Activated CD4-positive, alpha-beta T cell treated with anti-CD3 and anti-CD28 coated beads, Interleukin-2, amount 10 ng/mL, durations not matched to agents 7 days and 5 days (primary cell): ENCODE results near the gene MOSPD2. TPM values are rescaled to one million over a fixed set of nuclear protein-coding genes. Genes with fewer than 3 reads are reported as not detected.

ENCODE experiments used
- CTCF ChIA-PET: fragments of 350-600 bp; sonication (Branson Sonifier 250); formaldehyde crosslinking; loops from one replicate; lab custom pipeline; 2021; ENCODE audit warnings: antibody characterized with exemption; lab: Charles Lee
- POLR2A ChIA-PET: fragments of 350-600 bp; sonication (Branson Sonifier 250); formaldehyde crosslinking; loops from one replicate; lab custom pipeline; 2021; ENCODE audit warnings: antibody characterized with exemption; lab: Charles Lee
- DNase-seq: peaks from one replicate; pipeline ENCODE4 v3.0.0-alpha.2; 2020
- H3K27ac Mint-ChIP-seq: one replicate; pipeline ENCODE4 v1.8.0; 2021; ENCODE audit warnings: mild to moderate bottlenecking, moderate library complexity, mixed read lengths
- H3K27me3 Mint-ChIP-seq: one replicate; pipeline ENCODE4 v1.8.0; 2021; ENCODE audit warnings: mixed read lengths
- H3K36me3 Mint-ChIP-seq: one replicate; pipeline ENCODE4 v1.8.0; 2021; ENCODE audit warnings: low read depth, mixed read lengths
- H3K4me1 Mint-ChIP-seq: one replicate; pipeline ENCODE4 v1.8.0; 2021; ENCODE audit warnings: mixed read lengths
- H3K4me3 Mint-ChIP-seq: one replicate; pipeline ENCODE4 v1.8.0; 2021; ENCODE audit warnings: mild to moderate bottlenecking, moderate library complexity, mixed read lengths
- H3K9me3 Mint-ChIP-seq: one replicate; pipeline ENCODE4 v1.8.0; 2021; ENCODE audit warnings: mixed read lengths
- total RNA-seq, 2 experiments: library from RNA; stranded (reverse); gene quantifications; one replicate each; pipeline ENCODE4 v1.2.3, GENCODE V29; 2021

MOSPD2 gene
- total RNA-seq = 10 to 100 TPM; 14.6 to 16.5 TPM

DNA sequence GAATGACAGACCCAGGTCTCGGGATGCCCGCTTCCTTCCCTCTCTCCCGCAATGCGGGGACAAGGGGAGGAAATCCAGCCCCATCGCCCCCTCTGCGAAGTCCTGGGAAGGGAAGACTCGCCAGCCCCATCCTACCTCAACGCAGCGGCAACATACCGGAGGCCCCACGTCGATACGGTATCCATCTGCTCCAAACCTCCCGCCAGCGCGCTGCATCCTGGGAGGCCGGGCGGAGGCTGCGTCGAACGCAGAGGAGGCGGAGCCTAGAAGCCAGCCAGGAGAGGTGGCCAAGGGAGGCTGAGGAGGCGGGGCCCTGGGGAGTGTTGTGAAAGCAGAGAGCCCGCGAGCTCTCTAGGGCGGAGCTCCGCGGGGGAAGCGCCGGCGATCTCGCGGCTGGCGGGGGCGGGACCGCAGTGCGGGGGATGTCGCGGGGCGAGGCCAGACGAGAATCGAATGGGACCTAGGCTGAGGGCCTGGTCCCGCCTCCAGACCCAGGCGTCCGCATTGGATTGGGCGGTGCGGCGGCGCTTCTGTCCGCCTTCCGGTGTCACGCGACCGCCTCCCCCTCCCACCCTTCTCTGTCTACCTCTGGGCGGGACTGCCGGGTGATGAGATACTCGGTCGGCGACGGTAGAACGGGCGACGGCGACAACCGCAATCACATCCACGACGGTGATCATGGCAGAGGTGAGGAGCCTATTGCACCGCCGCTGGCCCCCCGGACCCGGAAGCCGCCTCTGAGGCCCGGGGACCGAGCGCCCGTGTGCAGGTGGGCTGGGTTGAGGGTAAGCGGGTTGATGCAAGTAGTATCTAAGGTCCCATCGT, at the start of gene MOSPD2, which contains the start of gene FANCB:
Gene MOSPD2, plus strand, starts transcription at position 571 of the 825 bp plus-strand sequence. Its CDS starts 108 bp downstream, at position 679.
Gene FANCB, minus strand, starts transcription at position 219 of the 825 bp plus-strand sequence. CDS start 7,559 bp downstream, outside the sequence.
- POLR2A ChIA-PET = no interaction called here
- DNase-seq = peak; percentile 94
- CTCF ChIA-PET = no interaction called here
- Mint-ChIP-seq H3K36me3 (peaks cover 15% of the 10 kb centered on the region), H3K9me3 (no peaks in the 10 kb centered on the region), H3K27ac (peak within 1 kb of the TSS; percentile 92), H3K4me3 (peak within 1 kb of the TSS; percentile 81), H3K27me3 (no peaks in the 10 kb centered on the region), H3K4me1 (peaks cover 32% of the 10 kb centered on the region)

GRCh38 chrX:14825851-14826250, 47.4 kb upstream of the MOSPD2 start:
- ChIA-PET POLR2A (no interaction called here), CTCF (no interaction called here)
- no peaks in the 10 kb centered on the region for H3K4me1 Mint-ChIP-seq
- H3K27me3 Mint-ChIP-seq = no peaks in the 10 kb centered on the region
- H3K4me3 Mint-ChIP-seq = no peak overlapping the region
- DNase-seq = no peak
- no peaks in the 10 kb centered on the region for H3K36me3 Mint-ChIP-seq
- H3K27ac Mint-ChIP-seq = no peak overlapping the region
- no peaks in the 10 kb centered on the region for H3K9me3 Mint-ChIP-seq

GRCh38 chrX:14826319-14826718, 46.9 kb upstream of the MOSPD2 start:
- Mint-ChIP-seq H3K9me3 (no peaks in the 10 kb centered on the region), H3K27me3 (no peaks in the 10 kb centered on the region), H3K4me3 (no peak overlapping the region), H3K36me3 (no peaks in the 10 kb centered on the region), H3K27ac (no peak overlapping the region), H3K4me1 (no peaks in the 10 kb centered on the region)
- CTCF ChIA-PET = no interaction called here
- DNase-seq = no peak
- POLR2A ChIA-PET = no interaction called here

DNA sequence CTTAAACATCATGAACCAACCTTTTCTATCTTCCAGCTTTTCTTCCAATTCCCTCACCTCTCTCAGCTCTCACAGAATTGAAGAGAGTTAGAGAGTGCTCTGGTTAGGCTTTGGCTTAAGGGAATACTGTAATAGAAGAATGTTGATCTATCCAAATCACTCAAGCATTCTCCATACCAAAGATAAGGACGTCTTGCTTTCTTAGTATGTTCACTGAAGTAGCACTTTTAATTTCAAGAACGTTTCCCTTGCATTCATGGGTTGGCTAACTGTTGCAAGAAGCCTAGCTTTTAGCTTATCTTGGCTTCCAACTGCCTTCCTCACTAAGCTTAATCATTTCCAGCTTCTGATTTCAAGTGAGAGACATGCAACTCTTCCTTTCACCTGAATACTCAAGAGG, 43.6 kb upstream of the MOSPD2 start:
- ChIA-PET POLR2A (no interaction called here), CTCF (no interaction called here)
- Mint-ChIP-seq H3K9me3 (no peaks in the 10 kb centered on the region), H3K27me3 (no peaks in the 10 kb centered on the region), H3K4me1 (no peaks in the 10 kb centered on the region), H3K36me3 (peaks cover 5% of the 10 kb centered on the region), H3K27ac (no peak overlapping the region), H3K4me3 (no peak overlapping the region)
- DNase-seq = no peak

- peaks cover 22% of the 10 kb centered on the region for H3K36me3 Mint-ChIP-seq
- H3K27ac Mint-ChIP-seq = no peak overlapping the region
- CTCF ChIA-PET = no interaction called here
- no peaks in the 10 kb centered on the region for H3K27me3 Mint-ChIP-seq
- no peaks in the 10 kb centered on the region for H3K9me3 Mint-ChIP-seq
- H3K4me3 Mint-ChIP-seq = no peak overlapping the region
- POLR2A ChIA-PET = no interaction called here
- no peak for DNase-seq
- H3K4me1 Mint-ChIP-seq = no peaks in the 10 kb centered on the region
Measured at GRCh38 chrX:14832151-14832550, 41.1 kb upstream of the MOSPD2 start.

DNA sequence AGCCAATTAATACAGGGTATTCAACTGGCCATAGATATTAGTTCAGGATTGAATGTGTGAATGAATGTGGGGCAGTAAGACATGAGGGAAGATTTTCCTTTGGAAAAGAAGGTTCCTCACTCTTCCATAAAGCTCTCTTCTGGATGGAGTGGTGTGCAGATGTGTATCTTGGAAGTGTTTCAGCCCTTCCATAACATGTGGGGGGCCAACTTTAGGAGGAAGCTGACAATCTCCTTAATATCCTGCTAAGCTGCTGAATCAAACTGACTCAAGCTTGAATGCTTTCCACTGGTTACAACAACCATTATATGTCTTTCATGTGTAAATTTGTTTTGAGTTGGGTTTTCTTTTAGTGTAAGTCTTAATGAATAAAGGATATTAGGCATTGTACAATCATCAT, 40.6 kb upstream of the MOSPD2 start:
- H3K4me1 Mint-ChIP-seq = no peaks in the 10 kb centered on the region
- H3K9me3 Mint-ChIP-seq = no peaks in the 10 kb centered on the region
- no peak overlapping the region for H3K27ac Mint-ChIP-seq
- no peaks in the 10 kb centered on the region for H3K27me3 Mint-ChIP-seq
- peaks cover 24% of the 10 kb centered on the region for H3K36me3 Mint-ChIP-seq
- ChIA-PET CTCF (no interaction called here), POLR2A (no interaction called here)
- no peak overlapping the region for H3K4me3 Mint-ChIP-seq
- no peak for DNase-seq

GRCh38 chrX:14837155-14837554, 36.1 kb upstream of the MOSPD2 start:
- H3K4me3 Mint-ChIP-seq = no peak overlapping the region
- no peaks in the 10 kb centered on the region for H3K9me3 Mint-ChIP-seq
- ChIA-PET CTCF (no interaction called here), POLR2A (no interaction called here)
- H3K36me3 Mint-ChIP-seq = peaks cover 34% of the 10 kb centered on the region
- no peaks in the 10 kb centered on the region for H3K4me1 Mint-ChIP-seq
- no peak overlapping the region for H3K27ac Mint-ChIP-seq
- no peaks in the 10 kb centered on the region for H3K27me3 Mint-ChIP-seq
- DNase-seq = no peak

DNA sequence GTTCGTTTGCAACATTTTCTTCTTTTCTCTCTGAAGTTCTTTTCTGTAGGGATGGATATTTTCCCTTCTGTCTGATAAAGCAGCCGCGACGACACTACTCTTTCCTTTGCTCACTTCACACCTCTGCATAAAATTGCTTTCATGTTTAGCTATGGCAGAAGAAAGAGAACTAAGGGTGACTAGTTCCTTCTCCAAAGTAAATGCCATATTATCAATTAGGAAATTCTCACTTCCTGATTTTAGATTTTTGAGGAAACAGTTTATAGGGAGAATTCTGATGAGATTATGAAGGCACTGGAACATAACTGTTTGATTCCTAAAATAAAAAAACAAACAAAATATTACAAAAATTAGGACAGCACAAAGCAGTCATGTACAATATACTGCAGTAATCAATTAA, 29.6 kb upstream of the MOSPD2 start:
- Mint-ChIP-seq H3K9me3 (no peaks in the 10 kb centered on the region), H3K4me1 (peaks cover 2% of the 10 kb centered on the region), H3K4me3 (no peak overlapping the region), H3K27ac (no peak overlapping the region), H3K27me3 (no peaks in the 10 kb centered on the region), H3K36me3 (peaks cover 19% of the 10 kb centered on the region)
- CTCF ChIA-PET = no interaction called here
- POLR2A ChIA-PET = no interaction called here
- no peak for DNase-seq

DNA sequence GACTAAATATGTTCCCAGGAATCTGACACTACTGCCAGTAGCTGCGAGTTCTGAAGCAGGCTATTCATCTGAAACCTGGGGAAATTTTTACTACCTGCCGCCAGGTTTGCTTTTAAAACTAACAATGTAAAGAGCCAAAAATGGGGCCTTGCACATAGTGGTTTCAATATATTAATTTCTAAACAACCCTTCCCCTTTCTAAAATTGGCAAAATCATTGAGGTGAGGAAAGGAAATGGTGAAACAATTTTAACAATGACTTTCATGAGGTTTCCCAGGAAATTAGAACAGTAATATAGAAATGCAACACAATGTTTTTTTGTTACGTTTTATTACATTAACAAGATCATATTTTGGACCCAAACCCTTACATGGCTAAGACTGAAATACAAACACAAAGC, 21.7 kb upstream of the MOSPD2 start:
- Mint-ChIP-seq H3K4me1 (peaks cover 2% of the 10 kb centered on the region), H3K27me3 (no peaks in the 10 kb centered on the region), H3K4me3 (no peak overlapping the region), H3K36me3 (peaks cover 17% of the 10 kb centered on the region), H3K27ac (no peak overlapping the region), H3K9me3 (no peaks in the 10 kb centered on the region)
- ChIA-PET CTCF (interaction anchor here (0.6 kb wide), 1 partner anchor 18 kb away, joined by 4 read pairs; no protein-coding TSS in a partner anchor), POLR2A (no interaction called here)
- DNase-seq = no peak

DNA sequence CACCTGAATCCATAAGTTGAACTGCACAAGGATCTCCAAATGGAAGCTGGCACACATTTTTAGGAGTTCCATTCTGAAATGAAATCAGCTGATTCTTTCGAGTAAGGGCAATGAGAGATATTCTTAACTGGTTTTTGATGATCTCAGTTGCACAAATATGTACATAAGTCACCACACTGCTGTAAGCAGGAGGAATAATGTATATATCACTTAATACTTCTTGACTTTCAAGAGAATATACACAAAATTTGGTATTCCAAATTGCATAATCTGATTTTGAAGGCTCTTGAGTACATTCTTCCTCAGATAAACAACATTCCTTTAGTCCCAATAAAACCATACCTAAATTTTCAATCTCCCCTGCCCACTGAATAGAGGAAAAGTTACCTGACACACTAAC, 8.6 kb upstream of the MOSPD2 start:
- CTCF ChIA-PET = no interaction called here
- Mint-ChIP-seq H3K27me3 (no peaks in the 10 kb centered on the region), H3K9me3 (peaks cover 2% of the 10 kb centered on the region), H3K4me3 (no peak overlapping the region), H3K36me3 (peaks cover 29% of the 10 kb centered on the region), H3K4me1 (peaks cover 3% of the 10 kb centered on the region), H3K27ac (no peak overlapping the region)
- no peak for DNase-seq
- POLR2A ChIA-PET = no interaction called here

DNA sequence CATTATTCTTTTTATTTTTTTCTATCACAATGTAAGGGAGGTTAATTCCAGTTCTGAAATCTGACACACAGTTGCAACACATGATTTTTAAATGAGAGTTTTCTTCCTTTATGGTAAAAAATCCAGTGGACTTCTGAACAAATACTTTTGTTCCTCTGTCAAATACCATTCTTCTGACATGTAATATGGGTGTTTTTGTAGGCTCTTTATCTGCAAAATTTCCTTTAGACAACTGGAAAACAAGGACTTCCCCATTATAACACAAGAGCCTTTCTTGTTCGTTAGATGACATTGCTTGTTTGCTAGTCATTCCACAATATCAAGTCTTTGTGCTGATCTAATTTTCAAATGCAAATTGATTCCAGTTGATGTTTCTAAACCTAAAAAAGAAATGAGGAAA, 8.0 kb upstream of the MOSPD2 start:
- no peak for DNase-seq
- no peaks in the 10 kb centered on the region for H3K27me3 Mint-ChIP-seq
- peaks cover 2% of the 10 kb centered on the region for H3K9me3 Mint-ChIP-seq

DNA sequence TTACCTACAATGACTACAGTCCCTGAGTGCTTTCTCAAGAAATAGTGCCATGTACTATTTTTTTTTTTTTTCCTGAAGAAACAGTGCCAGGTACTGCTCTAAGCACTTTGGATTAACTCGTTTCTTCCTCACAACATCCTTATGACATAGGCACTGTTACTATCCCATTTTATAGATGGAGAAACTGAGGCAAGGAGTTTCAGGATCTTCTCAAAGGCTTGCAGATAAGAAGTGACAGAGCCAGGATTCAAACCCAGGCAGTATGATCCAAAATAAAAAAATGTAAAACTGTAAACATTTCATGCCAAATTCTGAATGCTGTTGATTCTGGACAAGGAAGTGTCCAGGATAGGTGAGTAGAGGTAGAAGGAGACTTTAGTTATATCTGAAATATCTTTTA, 1.5 kb upstream of the MOSPD2 start:
- H3K4me3 Mint-ChIP-seq = peak overlapping the region; percentile 81
- ChIA-PET POLR2A (no interaction called here), CTCF (interaction anchor here (0.6 kb wide), 1 partner anchor 1648 kb away, joined by 4 read pairs; no protein-coding TSS in a partner anchor)
- peaks cover 32% of the 10 kb centered on the region for H3K4me1 Mint-ChIP-seq
- no peaks in the 10 kb centered on the region for H3K27me3 Mint-ChIP-seq
- peaks cover 2% of the 10 kb centered on the region for H3K9me3 Mint-ChIP-seq
- no peak for DNase-seq
- H3K36me3 Mint-ChIP-seq = peaks cover 23% of the 10 kb centered on the region
- H3K27ac Mint-ChIP-seq = peak overlapping the region; percentile 19

More for the DNA sequence above, 8.0 kb upstream of the MOSPD2 start:
- Mint-ChIP-seq H3K4me3 (no peak overlapping the region), H3K36me3 (peaks cover 29% of the 10 kb centered on the region), H3K27ac (no peak overlapping the region), H3K4me1 (peaks cover 6% of the 10 kb centered on the region)
- ChIA-PET POLR2A (no interaction called here), CTCF (no interaction called here)

- DNase-seq = no peak
- no peaks in the 10 kb centered on the region for H3K27me3 Mint-ChIP-seq
- H3K4me3 Mint-ChIP-seq = peak overlapping the region; percentile 81
- ChIA-PET CTCF (no interaction called here), POLR2A (no interaction called here)
- H3K9me3 Mint-ChIP-seq = peaks cover 2% of the 10 kb centered on the region
- peaks cover 22% of the 10 kb centered on the region for H3K36me3 Mint-ChIP-seq
- H3K27ac Mint-ChIP-seq = peak overlapping the region; percentile 92
- H3K4me1 Mint-ChIP-seq = peaks cover 32% of the 10 kb centered on the region
Measured at GRCh38 chrX:14872355-14872754, 866 bp upstream of the MOSPD2 start.
